OCI-LY3 (cell line): Measurements from ENCODE around the gene GALNT3.
A peak's percentile ranks its signal among the peaks of the same experiment; 100 is the strongest.

Experiments
- H2AFZ ChIP-seq: fragments of 200-600, 300-600 bp; shearing (Covaris generic); 2 replicates; pipeline ENCODE4 v1.6.0; 2014; ENCODE audit warnings: antibody characterized with exemption, low read depth, low read length
- H3K27ac ChIP-seq: fragments of 200-600, 300-600 bp; sonication (generic); 2 replicates; pipeline ENCODE4 v1.5.1; 2014; ENCODE audit warnings: mild to moderate bottlenecking, low read length, moderate library complexity, mixed read lengths
- H3K27me3 ChIP-seq: fragments of 200-600, 300-600 bp; sonication (generic); 2 replicates; pipeline ENCODE4 v1.6.1; 2014; ENCODE audit warnings: low read depth, low read length, mixed read lengths
- H3K36me3 ChIP-seq: fragments of 200-600, 300-600 bp; sonication (generic); replicated peaks from 2 replicates; pipeline ENCODE3; 2014; ENCODE audit warnings: low read depth, low read length, mixed read lengths
- H3K4me1 ChIP-seq: fragments of 300-600, 200-600 bp; sonication (generic); 2 replicates; pipeline ENCODE4 v1.6.1; 2014; ENCODE audit warnings: low read length, mixed read lengths
- H3K4me2 ChIP-seq: fragments of 200-600, 300-600 bp; sonication (generic); 2 replicates; pipeline ENCODE4 v1.6.1; 2014; ENCODE audit warnings: low read length, mixed read lengths
- H3K4me3 ChIP-seq: fragments of 300-600, 200-600 bp; sonication (generic); 2 replicates; pipeline ENCODE4 v1.5.1; 2014; ENCODE audit warnings: antibody characterized with exemption, mild to moderate bottlenecking, low read length, moderate library complexity
- H3K79me2 ChIP-seq: fragments of 300-600, 200-600 bp; shearing (Covaris generic); 2 replicates; pipeline ENCODE4 v1.6.1; 2014; ENCODE audit warnings: mild to moderate bottlenecking, low read length, mixed read lengths
- H3K9ac ChIP-seq: fragments of 300-600, 200-600 bp; shearing (Covaris generic); 2 replicates; pipeline ENCODE4 v1.6.0; 2014; ENCODE audit warnings: mild to moderate bottlenecking, low read length, moderate library complexity
- H3K9me3 ChIP-seq: fragments of 200-600, 300-600 bp; shearing (Covaris generic); 2 replicates; pipeline ENCODE4 v1.6.1; 2014; ENCODE audit warnings: low read length, mixed read lengths; ENCODE audit not compliant: insufficient read depth
- H4K20me1 ChIP-seq: fragments of 200-600, 300-600 bp; sonication (generic); 2 replicates; pipeline ENCODE4 v1.6.1; 2016; ENCODE audit warnings: low read length, mixed read lengths; ENCODE audit not compliant: insufficient read depth
- EZH2phosphoT487 ChIP-seq: fragments of 200-600 bp; shearing (Covaris generic); IDR thresholded peaks from 2 replicates; pipeline ENCODE4 v1.6.1; 2018; ENCODE audit warnings: antibody characterized with exemption, mixed run types, low read depth
- TF ChIP-seq, protein P1 (sequence below): fragments of 200-600, 300-600 bp; sonication (generic); IDR thresholded peaks from 2 replicates; pipeline ENCODE4 v1.5.1; 2014; ENCODE audit warnings: antibody characterized with exemption, low read length, low read depth

The GALNT3 gene

DNA sequence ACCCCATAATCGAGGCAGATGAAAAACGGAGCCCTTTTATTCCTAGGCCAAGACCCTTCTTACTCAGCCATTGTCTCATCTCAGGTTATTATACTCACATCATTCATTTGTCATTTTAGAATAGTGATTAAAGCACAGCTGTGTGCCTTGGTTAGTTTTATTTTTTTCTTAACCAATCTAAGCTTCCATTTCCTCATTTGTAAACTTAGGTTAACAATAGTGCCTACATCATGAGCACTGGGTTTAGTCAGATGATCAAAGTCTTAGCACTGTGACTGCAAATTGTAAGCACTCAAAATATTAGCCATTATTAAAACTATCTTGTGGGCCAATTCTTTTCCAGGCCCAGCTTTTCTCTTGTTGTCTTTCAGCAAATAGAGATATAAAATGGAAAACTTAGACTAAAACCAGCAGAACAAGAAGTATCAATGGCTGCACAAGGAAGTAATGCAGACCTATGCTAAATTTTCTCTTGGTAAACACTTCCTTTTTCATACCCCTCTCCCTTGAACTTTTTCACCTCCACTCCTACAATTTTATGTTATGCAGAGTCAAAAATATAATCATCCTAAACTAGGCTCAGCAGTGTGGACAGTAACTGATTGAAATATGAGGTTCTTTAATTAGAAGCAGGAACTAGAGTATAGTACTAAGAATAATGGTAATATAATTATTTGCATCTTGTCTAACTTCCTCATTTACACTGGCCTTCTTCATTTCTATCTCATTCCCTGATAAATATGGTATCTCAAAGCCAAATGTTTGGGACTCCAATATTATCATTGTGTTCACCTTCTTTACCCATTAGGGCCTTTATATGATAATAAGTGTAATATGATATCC is 21.5 kb upstream of the GALNT3 start:
- no peaks in the 10 kb centered on the region for H3K9me3 ChIP-seq
- H2AFZ ChIP-seq: 0 out of 2 replicates have a peak overlapping the region, but pooled peaks have one; percentile 28
- no peak overlapping the region for H3K9ac ChIP-seq
- no peaks in the 10 kb centered on the region for H3K36me3 ChIP-seq
- H3K27ac ChIP-seq: peak overlapping the region; percentile 47
- no peaks in the 10 kb centered on the region for H3K79me2 ChIP-seq
- no peak overlapping the region for H3K4me3 ChIP-seq
- no peaks in the 10 kb centered on the region for H3K27me3 ChIP-seq
- no peaks in the 10 kb centered on the region for H4K20me1 ChIP-seq
- H3K4me1 ChIP-seq: peaks cover 28% of the 10 kb centered on the region
- peak overlapping the region; percentile 42 for H3K4me2 ChIP-seq
- TF ChIP-seq, protein P1, sequence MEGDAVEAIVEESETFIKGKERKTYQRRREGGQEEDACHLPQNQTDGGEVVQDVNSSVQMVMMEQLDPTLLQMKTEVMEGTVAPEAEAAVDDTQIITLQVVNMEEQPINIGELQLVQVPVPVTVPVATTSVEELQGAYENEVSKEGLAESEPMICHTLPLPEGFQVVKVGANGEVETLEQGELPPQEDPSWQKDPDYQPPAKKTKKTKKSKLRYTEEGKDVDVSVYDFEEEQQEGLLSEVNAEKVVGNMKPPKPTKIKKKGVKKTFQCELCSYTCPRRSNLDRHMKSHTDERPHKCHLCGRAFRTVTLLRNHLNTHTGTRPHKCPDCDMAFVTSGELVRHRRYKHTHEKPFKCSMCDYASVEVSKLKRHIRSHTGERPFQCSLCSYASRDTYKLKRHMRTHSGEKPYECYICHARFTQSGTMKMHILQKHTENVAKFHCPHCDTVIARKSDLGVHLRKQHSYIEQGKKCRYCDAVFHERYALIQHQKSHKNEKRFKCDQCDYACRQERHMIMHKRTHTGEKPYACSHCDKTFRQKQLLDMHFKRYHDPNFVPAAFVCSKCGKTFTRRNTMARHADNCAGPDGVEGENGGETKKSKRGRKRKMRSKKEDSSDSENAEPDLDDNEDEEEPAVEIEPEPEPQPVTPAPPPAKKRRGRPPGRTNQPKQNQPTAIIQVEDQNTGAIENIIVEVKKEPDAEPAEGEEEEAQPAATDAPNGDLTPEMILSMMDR: no peak
- no peak for TF ChIP-seq EZH2phosphoT487

DNA sequence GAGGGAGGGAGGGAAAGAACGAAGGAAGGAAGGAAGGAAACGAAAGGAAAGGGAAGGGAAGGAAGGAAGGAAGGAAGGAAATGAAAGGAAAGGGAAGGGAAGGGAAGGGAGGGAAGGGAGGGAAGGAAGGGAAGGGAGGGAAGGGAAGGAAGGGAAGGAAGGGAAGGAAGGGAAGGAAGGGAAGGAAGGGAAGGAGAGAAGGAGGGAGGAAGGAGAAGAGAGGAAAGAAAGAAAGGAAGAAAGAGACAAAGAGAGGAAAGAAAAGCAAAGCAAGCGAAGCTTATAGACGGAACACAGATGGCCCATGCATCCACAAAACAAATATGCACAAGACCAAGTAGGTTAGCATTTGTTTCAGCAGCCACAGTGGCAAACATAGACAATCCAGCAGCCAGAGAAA is 20.4 kb upstream of the GALNT3 start:
- H3K79me2 ChIP-seq: no peaks in the 10 kb centered on the region
- peaks cover 28% of the 10 kb centered on the region for H3K4me1 ChIP-seq
- H2AFZ ChIP-seq: no peak overlapping the region
- no peak overlapping the region for H3K4me2 ChIP-seq
- H3K27me3 ChIP-seq: no peaks in the 10 kb centered on the region
- H3K4me3 ChIP-seq: no peak overlapping the region
- H3K36me3 ChIP-seq: no peaks in the 10 kb centered on the region
- no peak overlapping the region for H3K27ac ChIP-seq
- TF ChIP-seq, protein P1: no peak
- TF ChIP-seq EZH2phosphoT487: no peak
- no peaks in the 10 kb centered on the region for H3K9me3 ChIP-seq
- H3K9ac ChIP-seq: no peak overlapping the region
- H4K20me1 ChIP-seq: no peaks in the 10 kb centered on the region

DNA sequence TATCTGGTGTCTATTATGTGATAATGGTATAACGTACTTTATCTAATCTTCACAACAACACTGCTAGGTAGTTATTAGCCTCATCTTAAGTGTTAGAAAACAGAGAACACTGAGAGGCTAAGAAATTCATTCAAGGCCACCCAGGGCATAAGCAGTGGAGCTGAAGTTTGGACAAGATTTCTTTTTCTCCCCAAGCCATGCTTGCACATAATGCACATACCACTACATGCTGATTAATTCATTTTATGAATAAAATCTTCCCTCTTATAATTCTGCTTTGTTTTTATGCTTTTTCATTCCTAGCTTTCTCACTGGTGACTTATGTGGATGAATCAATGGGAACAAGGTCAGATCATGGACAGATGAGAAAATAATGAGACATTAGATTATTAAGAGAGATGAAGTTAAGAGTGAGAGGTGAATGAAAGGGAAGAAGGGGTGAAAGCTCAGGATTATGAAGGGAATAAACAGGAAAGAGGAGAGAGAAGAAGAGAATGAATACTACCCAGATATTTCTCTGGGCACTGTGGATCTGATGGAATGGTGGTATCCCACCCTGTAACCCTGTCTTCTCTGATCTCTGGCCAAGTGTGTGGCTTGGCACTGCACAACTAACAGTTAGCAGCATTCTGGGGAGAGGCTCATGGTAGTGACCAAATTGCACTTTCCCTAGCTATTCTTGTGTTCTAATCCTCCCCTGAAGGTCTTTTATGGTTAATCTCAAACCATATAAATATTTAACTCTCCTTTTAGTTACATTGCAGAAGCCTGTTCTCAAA is 17.7 kb upstream of the GALNT3 start:
- TF ChIP-seq, protein P1: no peak
- no peak for TF ChIP-seq EZH2phosphoT487
- peaks cover 16% of the 10 kb centered on the region for H3K4me1 ChIP-seq

DNA sequence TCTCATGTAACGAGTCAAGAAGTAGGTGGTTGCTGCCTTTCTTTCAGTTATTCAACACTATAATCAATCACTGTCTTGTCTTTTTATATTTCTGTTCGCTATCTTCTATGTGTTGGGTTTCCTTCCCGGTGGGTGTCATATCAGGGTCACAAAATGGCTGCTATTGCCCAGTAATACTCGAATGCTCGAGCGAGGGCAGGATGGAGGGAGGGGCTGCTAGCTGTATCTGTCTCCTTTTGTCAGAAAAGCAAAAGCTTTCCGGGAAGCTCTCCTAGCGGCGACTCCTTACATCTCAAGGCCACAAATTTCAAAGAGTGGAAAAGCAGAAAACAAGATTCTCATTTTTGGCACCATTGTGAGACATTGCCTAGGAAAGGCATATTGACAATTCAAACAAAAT is 16.4 kb upstream of the GALNT3 start:
- no peak for TF ChIP-seq EZH2phosphoT487
- TF ChIP-seq, protein P1: no peak
- Histone ChIP-seq H3K4me2 (no peak overlapping the region), H3K27ac (no peak overlapping the region), H3K4me1 (peaks cover 6% of the 10 kb centered on the region), H4K20me1 (no peaks in the 10 kb centered on the region), H3K9ac (no peak overlapping the region), H3K9me3 (no peaks in the 10 kb centered on the region), H3K27me3 (no peaks in the 10 kb centered on the region), H3K36me3 (no peaks in the 10 kb centered on the region), H3K4me3 (no peak overlapping the region), H3K79me2 (no peaks in the 10 kb centered on the region), H2AFZ (no peak overlapping the region)

More for the DNA sequence above, 17.7 kb upstream of the GALNT3 start:
- no peaks in the 10 kb centered on the region for H3K79me2 ChIP-seq
- no peaks in the 10 kb centered on the region for H3K36me3 ChIP-seq
- H2AFZ ChIP-seq: no peak overlapping the region
- H3K27me3 ChIP-seq: no peaks in the 10 kb centered on the region
- no peaks in the 10 kb centered on the region for H3K9me3 ChIP-seq
- no peak overlapping the region for H3K9ac ChIP-seq
- H4K20me1 ChIP-seq: no peaks in the 10 kb centered on the region
- H3K27ac ChIP-seq: no peak overlapping the region
- no peak overlapping the region for H3K4me2 ChIP-seq
- no peak overlapping the region for H3K4me3 ChIP-seq
